Measurements from ENCODE around the gene RET. TPM values are rescaled to one million over a fixed set of nuclear protein-coding genes. Genes with fewer than 3 reads are reported as not detected.

Gene RET
- total RNA-seq, 4 donors from 2014 or later = 0.23 to 2.1 (median 0.78) TPM

DNA sequence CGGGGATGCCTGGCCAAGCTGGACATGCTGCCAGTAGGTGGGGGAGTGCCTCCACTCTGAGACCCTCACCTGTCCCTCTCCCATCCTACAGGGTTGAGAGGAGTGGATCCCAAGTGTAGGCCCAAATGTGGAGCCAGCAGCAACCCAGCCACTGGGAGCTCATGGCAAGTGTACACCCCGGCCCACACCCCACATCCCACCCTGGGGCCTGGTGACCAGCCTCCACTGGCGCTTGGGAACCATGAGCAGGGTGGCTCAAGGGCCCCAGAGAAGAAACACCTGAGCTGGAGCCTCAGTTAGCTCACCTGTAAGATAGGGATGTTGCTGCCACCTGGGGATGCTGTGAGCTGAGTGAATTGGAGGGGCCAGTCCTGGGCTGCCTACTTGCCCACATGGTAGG is 10.4 kb upstream of the RET start:
- H3K27me3 ChIP-seq = peaks cover 9% of the 10 kb centered on the region
- H3K9me3 ChIP-seq = no peaks in the 10 kb centered on the region
- TF ChIP-seq EP300 (IDR thresholded peaks at IDR 0.05) (no peak), POLR2A (IDR thresholded peaks at IDR 0.05) (no peak)
- TF ChIP-seq, protein P1, sequence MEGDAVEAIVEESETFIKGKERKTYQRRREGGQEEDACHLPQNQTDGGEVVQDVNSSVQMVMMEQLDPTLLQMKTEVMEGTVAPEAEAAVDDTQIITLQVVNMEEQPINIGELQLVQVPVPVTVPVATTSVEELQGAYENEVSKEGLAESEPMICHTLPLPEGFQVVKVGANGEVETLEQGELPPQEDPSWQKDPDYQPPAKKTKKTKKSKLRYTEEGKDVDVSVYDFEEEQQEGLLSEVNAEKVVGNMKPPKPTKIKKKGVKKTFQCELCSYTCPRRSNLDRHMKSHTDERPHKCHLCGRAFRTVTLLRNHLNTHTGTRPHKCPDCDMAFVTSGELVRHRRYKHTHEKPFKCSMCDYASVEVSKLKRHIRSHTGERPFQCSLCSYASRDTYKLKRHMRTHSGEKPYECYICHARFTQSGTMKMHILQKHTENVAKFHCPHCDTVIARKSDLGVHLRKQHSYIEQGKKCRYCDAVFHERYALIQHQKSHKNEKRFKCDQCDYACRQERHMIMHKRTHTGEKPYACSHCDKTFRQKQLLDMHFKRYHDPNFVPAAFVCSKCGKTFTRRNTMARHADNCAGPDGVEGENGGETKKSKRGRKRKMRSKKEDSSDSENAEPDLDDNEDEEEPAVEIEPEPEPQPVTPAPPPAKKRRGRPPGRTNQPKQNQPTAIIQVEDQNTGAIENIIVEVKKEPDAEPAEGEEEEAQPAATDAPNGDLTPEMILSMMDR (IDR thresholded peaks at IDR 0.05) = no peak
- 86% methylated on average over 1 of the region's 3 CpGs for WGBS
- no peak overlapping the region for H3K27ac ChIP-seq
- H3K4me1 ChIP-seq = no peaks in the 10 kb centered on the region
- no peak overlapping the region for H3K4me3 ChIP-seq
- no peak for DNase-seq (ENCODE audit: low spot score in 2 of 2)
- no peaks in the 10 kb centered on the region for H3K36me3 ChIP-seq

DNA sequence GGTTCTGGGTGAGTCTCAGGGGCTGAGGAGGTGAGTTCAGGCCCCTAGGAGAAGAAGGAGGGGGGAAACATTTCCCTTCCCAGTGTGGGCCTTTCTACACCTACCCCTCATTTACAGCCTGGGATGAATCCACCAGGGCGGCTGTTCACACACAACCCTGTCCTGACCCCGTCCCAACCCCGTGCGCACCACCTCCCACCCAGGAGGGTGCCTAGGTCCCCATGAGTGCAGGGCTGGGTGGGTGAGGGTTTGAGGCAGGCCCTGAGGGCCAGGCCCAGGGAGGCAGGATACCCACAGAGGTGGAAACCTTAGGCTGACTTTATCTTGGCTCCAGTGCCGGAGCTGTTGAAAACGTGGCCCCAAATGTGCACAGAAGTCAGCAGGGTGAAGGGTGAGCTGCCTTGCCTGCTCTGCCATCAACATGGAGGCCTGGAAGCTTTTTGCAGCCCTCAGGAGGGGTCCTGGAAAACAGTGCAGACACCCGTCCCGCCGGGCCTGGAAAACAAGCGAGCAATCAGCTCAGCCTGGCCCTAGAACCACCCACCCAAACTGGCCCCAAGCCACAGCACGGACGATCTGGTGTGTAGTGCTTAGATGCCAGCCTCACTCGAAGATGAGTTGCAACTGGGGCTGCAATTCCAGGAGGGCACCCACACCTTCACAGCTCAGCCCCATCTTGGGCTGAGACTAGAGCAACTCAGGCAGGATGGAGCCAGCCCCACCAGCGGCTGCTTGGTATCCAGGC is 9.3 kb upstream of the RET start:
- Histone ChIP-seq H3K36me3 (no peaks in the 10 kb centered on the region), H3K4me3 (no peak overlapping the region), H3K4me1 (no peaks in the 10 kb centered on the region), H3K9me3 (no peaks in the 10 kb centered on the region), H3K27me3 (peaks cover 9% of the 10 kb centered on the region), H3K27ac (no peak overlapping the region)
- no peak for TF ChIP-seq EP300 (IDR thresholded peaks at IDR 0.05)
- TF ChIP-seq, protein P1 (IDR thresholded peaks at IDR 0.05) = no peak
- no peak for DNase-seq (ENCODE audit: low spot score in 2 of 2)
- WGBS = 100% methylated on average over 4 of the region's 14 CpGs

DNA sequence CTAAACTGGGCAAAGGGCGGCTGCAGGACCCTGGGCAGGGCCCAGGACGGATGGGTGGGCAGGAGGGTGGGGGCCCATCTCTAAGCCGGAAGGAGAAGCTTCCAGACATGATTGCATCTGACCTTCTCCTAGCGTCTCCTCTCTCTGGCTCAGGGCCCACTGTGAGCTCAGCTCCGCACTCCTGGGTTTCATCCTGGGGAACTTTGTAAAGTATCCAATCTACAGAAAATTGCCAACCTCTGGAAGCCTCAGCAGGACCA is 8.8 kb upstream of the RET start:
- no peaks in the 10 kb centered on the region for H3K36me3 ChIP-seq
- no peak overlapping the region for H3K27ac ChIP-seq
- no peaks in the 10 kb centered on the region for H3K9me3 ChIP-seq
- H3K4me1 ChIP-seq = no peaks in the 10 kb centered on the region
- TF ChIP-seq, protein P1 (IDR thresholded peaks at IDR 0.05) = no peak
- TF ChIP-seq POLR2AphosphoS5 (IDR thresholded peaks at IDR 0.05) = no peak
- TF ChIP-seq POLR2A (IDR thresholded peaks at IDR 0.05) = no peak
- no peak for TF ChIP-seq EP300 (IDR thresholded peaks at IDR 0.05)
- no peak for DNase-seq (ENCODE audit: low spot score in 2 of 2)
- peaks cover 9% of the 10 kb centered on the region for H3K27me3 ChIP-seq
- WGBS = 87% methylated on average over 5 of the region's 5 CpGs
- H3K4me3 ChIP-seq = no peak overlapping the region

DNA sequence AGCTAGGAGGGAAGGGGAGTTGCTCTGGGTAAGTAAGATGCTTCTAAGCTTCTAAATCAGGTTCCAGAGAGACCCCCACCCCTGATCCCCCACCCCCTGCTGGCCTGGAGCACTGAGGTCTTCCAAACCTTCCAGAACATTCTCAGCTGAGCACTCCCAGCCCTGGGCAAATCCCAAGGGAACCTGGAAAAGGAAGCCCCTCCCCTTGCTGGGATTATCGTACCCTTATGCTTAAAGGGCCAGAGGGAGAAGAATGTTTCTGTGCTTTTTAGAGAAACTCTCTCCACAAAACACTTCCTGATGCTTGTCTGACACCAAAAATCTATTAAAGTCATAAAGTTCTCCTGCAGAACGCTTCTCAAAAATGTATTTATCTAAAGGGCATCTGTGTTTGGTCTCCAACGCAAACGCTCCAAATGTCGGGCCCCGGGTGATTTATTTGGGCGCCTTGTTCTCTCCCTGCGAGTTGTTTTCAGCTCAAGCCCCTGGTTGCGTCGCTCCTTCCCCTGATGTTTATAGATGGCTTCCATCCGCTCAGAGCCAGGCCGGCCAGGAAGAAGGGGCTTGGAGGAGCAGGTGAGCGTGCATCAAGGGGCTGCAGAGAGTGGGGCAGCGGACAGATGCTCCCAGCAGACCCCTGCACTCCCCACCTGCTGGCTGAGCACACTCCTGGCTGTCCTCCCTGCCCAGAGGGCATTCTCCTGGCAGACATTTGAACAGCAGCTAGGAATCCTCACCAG is 8.2 kb upstream of the RET start:
- WGBS = 66% methylated on average over 14 of the region's 14 CpGs
- Histone ChIP-seq H3K9me3 (no peaks in the 10 kb centered on the region), H3K4me1 (no peaks in the 10 kb centered on the region), H3K27ac (no peak overlapping the region), H3K4me3 (no peak overlapping the region), H3K36me3 (no peaks in the 10 kb centered on the region), H3K27me3 (peaks cover 10% of the 10 kb centered on the region)
- TF ChIP-seq POLR2AphosphoS5 (IDR thresholded peaks at IDR 0.05) (no peak), EP300 (IDR thresholded peaks at IDR 0.05) (no peak), POLR2A (IDR thresholded peaks at IDR 0.05) (no peak)
- TF ChIP-seq, protein P1 (IDR thresholded peaks at IDR 0.05) = no peak
- DNase-seq (ENCODE audit: low spot score in 2 of 2) = no peak

DNA sequence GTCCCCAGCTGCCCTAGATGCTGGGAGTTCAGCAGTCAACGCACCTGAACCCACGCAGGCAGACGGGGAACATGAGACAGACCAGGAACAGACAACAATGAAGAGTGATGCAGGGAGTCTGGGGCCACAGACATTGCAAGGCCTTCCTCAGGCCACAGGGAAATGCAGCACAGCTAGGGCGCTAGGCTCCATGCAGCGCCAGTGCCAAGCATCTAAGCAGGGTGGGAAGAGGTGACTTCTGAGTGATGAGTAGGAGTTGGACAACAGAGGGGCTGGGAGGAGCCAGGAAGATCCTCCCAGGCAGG is 7.7 kb upstream of the RET start:
- WGBS = 87% methylated on average over 5 of the region's 5 CpGs
- no peaks in the 10 kb centered on the region for H3K36me3 ChIP-seq
- no peak for DNase-seq (ENCODE audit: low spot score in 2 of 2)
- no peak overlapping the region for H3K4me3 ChIP-seq
- no peak overlapping the region for H3K27ac ChIP-seq
- TF ChIP-seq EP300 (IDR thresholded peaks at IDR 0.05) (no peak), POLR2A (IDR thresholded peaks at IDR 0.05) (no peak), POLR2AphosphoS5 (IDR thresholded peaks at IDR 0.05) (no peak)
- TF ChIP-seq, protein P1 (IDR thresholded peaks at IDR 0.05) = no peak
- H3K9me3 ChIP-seq = no peaks in the 10 kb centered on the region
- H3K27me3 ChIP-seq = peaks cover 14% of the 10 kb centered on the region
- no peaks in the 10 kb centered on the region for H3K4me1 ChIP-seq
